Measurements from ENCODE around the gene DAZAP1.
"Not testable (repeated sequence)": the region's sequence is repeated elsewhere in the genome, so short reads cannot be mapped to it uniquely, and the experiment has no call there.

The DAZAP1 gene

DNA sequence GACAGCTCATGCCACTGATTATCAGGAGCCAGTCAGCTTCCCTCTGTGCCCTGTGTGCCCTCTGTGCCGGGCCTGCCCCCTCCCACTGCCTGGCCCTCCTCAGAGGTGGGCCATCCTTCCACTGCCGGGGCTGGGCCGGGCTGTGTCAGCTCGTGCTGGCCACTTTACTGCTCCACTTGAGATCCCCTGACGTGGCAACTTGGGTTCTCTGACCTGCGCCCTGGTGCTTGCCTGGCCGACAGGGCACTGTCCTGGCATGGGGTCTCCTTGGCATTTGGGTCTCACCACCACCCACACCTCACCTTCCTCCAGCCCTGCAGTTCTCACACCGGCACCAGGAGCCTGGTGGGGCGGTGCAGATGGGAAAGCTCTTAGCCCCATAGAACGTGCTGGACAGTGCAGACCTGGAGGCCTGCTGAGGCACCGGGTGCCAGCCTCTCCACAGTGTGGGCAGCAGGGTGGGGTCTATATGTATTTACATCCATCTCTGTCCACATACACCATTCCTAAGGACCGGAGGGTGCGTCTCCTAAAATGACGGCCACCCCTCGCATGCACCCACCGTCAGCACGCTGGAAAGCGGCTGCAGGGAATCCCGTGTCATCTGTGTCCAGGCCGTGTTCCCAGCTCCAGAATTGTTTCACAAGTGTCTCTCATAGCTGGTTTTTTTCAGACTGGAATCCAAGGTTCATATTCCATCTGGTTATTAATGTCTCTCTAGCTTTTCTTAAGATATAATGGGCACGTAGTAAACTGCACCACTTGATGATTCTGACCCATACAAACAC is 11.8 kb downstream of the DAZAP1 start:
- DNase-seq (ENCODE audit: low read depth) = no peak
- TF ChIP-seq, protein P1, sequence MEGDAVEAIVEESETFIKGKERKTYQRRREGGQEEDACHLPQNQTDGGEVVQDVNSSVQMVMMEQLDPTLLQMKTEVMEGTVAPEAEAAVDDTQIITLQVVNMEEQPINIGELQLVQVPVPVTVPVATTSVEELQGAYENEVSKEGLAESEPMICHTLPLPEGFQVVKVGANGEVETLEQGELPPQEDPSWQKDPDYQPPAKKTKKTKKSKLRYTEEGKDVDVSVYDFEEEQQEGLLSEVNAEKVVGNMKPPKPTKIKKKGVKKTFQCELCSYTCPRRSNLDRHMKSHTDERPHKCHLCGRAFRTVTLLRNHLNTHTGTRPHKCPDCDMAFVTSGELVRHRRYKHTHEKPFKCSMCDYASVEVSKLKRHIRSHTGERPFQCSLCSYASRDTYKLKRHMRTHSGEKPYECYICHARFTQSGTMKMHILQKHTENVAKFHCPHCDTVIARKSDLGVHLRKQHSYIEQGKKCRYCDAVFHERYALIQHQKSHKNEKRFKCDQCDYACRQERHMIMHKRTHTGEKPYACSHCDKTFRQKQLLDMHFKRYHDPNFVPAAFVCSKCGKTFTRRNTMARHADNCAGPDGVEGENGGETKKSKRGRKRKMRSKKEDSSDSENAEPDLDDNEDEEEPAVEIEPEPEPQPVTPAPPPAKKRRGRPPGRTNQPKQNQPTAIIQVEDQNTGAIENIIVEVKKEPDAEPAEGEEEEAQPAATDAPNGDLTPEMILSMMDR (IDR thresholded peaks at IDR 0.05; ENCODE audit: low read depth, low read length, missing control alignments) = no peak
- no peak overlapping the region for H3K4me3 ChIP-seq (ENCODE audit: low read depth, low read length)

DNA sequence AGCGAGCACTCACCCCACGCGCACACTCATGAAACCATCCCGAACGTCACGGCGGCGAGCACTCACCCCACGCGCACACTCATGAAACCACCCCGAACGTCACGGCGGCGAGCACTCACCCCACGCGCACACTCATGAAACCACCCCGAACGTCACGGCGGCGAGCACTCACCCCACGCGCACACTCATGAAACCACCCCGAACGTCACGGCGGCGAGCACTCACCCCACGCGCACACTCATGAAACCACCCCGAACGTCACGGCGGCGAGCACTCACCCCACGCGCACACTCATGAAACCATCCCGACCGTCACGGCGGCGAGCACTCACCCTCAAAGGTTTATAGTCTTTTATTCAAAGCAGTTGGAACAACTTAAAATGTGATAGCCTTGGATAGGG is 12.7 kb downstream of the DAZAP1 start:
- not testable (repeated sequence) for H3K4me3 ChIP-seq (ENCODE audit: low read depth, low read length); DNase-seq (ENCODE audit: low read depth)

DNA sequence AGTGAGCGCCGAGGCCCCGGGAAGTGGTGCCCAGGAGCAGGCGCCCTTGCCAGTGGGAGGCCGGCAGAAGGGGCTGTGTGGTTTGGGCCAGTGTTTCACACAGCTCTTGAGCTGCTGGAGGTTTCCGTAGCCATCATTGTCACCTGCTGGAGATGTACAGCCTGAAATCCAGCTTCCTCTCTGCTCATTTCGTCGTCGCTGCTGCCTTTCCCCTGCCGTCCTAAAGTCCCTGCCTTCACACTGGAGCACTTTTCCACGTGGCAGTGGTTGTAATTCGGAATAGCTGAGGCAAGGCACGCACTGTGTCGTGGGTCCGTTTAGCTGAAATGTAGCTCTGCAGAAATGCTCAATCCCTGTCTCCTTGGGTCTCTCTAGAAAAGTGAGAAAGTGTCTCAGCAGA is 13.2 kb downstream of the DAZAP1 start:
- H3K4me3 ChIP-seq (ENCODE audit: low read depth, low read length) = no peak overlapping the region
- no peak for DNase-seq (ENCODE audit: low read depth)
- TF ChIP-seq, protein P1 (IDR thresholded peaks at IDR 0.05; ENCODE audit: low read depth, low read length, missing control alignments) = no peak

DNA sequence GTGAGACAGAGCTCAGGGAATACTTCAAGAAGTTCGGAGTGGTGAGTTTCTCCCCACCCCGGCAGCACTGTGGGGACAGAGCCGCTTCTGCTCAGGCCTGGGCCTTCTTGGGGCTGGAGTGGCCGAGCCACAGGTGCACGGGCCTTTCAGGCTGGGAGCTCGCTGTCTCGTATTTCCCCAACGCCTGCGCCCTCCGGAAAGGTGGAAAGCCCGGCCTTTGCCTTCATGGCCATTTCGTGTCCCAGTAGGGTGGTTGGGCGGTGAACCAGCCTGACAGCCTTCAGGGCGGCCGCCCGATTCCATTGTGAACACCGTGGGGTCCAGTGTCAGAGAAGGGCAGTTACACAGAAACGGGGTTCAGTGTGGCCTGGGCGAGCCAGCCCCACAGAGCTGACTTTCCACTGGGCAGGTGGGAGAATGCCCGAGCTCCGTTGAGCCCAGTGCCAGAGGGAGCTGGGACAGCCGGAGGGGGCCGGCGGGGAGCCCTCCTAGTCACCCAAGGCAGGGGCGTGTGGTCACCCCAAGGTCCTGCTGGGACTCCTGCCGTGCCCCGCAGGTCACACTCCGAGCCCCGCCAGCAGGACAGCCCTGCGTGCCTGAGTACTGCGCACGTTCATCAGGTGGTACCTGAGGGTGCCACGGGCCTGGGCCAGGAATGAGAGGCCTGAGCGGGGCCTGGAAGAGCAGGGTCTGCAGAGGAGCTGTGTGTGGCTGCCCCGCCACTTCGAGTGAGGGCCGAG is 14.0 kb downstream of the DAZAP1 start:
- TF ChIP-seq, protein P1 (IDR thresholded peaks at IDR 0.05; ENCODE audit: low read depth, low read length, missing control alignments) = no peak
- DNase-seq (ENCODE audit: low read depth) = no peak
- no peak overlapping the region for H3K4me3 ChIP-seq (ENCODE audit: low read depth, low read length)

DNA sequence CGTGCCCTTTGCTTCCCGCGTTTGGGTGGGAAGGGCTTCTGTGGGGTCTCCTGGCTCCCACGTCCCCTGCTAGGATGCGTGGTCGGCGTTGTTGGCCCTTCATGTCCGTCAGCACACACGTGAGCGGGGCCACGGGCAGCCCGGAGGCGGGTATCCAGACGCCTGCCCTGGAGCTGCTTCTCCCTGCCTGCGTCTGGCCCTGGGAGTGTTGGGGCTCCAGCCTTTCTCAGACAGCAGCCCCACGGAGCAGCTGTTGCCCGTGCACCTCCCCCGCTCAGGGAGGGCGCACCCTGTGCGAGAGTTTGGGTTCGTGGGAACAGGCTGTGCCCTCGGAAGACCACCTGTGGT is 14.5 kb downstream of the DAZAP1 start:
- TF ChIP-seq, protein P1 (IDR thresholded peaks at IDR 0.05; ENCODE audit: low read depth, low read length, missing control alignments) = no peak

DNA sequence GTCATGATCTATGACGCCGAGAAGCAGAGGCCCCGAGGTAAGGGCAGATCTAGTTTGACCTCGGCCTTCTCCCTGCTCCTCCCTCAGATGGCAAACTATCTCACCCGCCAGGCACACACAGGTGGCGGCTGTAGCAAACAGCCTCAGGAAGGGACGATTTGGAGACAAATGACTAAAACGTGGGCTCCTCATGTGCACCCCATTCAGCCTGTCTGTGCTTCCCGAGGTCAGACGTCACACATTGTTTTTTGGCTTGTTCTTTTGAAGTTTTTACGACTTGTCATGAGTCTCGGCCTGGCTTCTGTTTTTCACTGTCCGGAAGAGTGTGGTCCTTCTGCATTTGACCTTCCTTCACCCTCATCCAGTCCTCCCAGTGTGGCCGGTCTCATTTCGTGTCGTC is 15.0 kb downstream of the DAZAP1 start:
- TF ChIP-seq, protein P1 (IDR thresholded peaks at IDR 0.05; ENCODE audit: low read depth, low read length, missing control alignments) = no peak
- no peak overlapping the region for H3K4me3 ChIP-seq (ENCODE audit: low read depth, low read length)
- DNase-seq (ENCODE audit: low read depth) = no peak

More for the DNA sequence above, 14.5 kb downstream of the DAZAP1 start:
- H3K4me3 ChIP-seq (ENCODE audit: low read depth, low read length) = no peak overlapping the region
- DNase-seq (ENCODE audit: low read depth) = no peak

DNA sequence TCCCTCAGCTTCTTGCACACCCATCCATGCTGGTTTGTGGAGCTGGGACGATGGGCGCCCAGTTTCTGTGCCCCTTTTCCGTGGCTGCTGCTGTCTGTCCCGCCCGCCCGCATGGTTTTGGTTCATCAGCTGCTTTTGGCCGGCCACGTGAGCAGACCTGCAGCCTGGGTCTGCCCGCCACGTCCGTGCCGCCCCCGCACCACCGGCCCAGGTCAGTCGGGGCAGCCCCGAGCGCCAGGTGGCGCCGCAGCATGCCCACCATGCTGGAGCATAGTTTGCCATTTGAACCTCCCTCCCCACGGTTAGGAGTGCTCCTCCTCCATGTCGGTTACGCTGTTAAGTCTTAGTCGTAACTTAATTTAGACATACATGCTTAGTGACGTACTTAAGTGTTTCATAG is 15.6 kb downstream of the DAZAP1 start:
- TF ChIP-seq, protein P1 (IDR thresholded peaks at IDR 0.05; ENCODE audit: low read depth, low read length, missing control alignments) = no peak
- no peak overlapping the region for H3K4me3 ChIP-seq (ENCODE audit: low read depth, low read length)
- no peak for DNase-seq (ENCODE audit: low read depth)
